ENCODE measurements around the gene TSSC4. TPM values are rescaled to one million over a fixed set of nuclear protein-coding genes. Genes with fewer than 3 reads are reported as not detected.

TSSC4 gene
- total and polyA plus RNA-seq, 2 of the 13 experiments (the other 11 are each of a cell fraction or from before 2014, with no cell fraction given): 16.2 to 58.6 TPM

GRCh38 chr11:2409611-2410468 is 9.3 kb downstream of the TSSC4 start (continued):
- TF ChIP-seq ZBTB14 (CRISPR knock-in tag; IDR thresholded peaks at IDR 0.05): no peak
- TF ChIP-seq, protein P1, sequence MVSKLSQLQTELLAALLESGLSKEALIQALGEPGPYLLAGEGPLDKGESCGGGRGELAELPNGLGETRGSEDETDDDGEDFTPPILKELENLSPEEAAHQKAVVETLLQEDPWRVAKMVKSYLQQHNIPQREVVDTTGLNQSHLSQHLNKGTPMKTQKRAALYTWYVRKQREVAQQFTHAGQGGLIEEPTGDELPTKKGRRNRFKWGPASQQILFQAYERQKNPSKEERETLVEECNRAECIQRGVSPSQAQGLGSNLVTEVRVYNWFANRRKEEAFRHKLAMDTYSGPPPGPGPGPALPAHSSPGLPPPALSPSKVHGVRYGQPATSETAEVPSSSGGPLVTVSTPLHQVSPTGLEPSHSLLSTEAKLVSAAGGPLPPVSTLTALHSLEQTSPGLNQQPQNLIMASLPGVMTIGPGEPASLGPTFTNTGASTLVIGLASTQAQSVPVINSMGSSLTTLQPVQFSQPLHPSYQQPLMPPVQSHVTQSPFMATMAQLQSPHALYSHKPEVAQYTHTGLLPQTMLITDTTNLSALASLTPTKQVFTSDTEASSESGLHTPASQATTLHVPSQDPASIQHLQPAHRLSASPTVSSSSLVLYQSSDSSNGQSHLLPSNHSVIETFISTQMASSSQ (IDR thresholded peaks at IDR 0.05; ENCODE audit: low read depth): peak; percentile 22; the same call in 1 of the 2 replicates
- TF ChIP-seq, protein P1 (CRISPR knock-in tag; IDR thresholded peaks at IDR 0.05; ENCODE audit: borderline replicate concordance): no peak
- no peak for TF ChIP-seq ZNF773 (CRISPR knock-in tag; IDR thresholded peaks at IDR 0.05; ENCODE audit: borderline replicate concordance)
- no peak for TF ChIP-seq ZBTB8A (CRISPR knock-in tag; IDR thresholded peaks at IDR 0.05; ENCODE audit: borderline replicate concordance, low read depth)
- TF ChIP-seq, protein P2, sequence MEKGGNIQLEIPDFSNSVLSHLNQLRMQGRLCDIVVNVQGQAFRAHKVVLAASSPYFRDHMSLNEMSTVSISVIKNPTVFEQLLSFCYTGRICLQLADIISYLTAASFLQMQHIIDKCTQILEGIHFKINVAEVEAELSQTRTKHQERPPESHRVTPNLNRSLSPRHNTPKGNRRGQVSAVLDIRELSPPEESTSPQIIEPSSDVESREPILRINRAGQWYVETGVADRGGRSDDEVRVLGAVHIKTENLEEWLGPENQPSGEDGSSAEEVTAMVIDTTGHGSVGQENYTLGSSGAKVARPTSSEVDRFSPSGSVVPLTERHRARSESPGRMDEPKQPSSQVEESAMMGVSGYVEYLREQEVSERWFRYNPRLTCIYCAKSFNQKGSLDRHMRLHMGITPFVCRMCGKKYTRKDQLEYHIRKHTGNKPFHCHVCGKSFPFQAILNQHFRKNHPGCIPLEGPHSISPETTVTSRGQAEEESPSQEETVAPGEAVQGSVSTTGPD (CRISPR knock-in tag; IDR thresholded peaks at IDR 0.05): peak; percentile 80; the same call in 1 of the 2 replicates
- TF ChIP-seq, protein P3, sequence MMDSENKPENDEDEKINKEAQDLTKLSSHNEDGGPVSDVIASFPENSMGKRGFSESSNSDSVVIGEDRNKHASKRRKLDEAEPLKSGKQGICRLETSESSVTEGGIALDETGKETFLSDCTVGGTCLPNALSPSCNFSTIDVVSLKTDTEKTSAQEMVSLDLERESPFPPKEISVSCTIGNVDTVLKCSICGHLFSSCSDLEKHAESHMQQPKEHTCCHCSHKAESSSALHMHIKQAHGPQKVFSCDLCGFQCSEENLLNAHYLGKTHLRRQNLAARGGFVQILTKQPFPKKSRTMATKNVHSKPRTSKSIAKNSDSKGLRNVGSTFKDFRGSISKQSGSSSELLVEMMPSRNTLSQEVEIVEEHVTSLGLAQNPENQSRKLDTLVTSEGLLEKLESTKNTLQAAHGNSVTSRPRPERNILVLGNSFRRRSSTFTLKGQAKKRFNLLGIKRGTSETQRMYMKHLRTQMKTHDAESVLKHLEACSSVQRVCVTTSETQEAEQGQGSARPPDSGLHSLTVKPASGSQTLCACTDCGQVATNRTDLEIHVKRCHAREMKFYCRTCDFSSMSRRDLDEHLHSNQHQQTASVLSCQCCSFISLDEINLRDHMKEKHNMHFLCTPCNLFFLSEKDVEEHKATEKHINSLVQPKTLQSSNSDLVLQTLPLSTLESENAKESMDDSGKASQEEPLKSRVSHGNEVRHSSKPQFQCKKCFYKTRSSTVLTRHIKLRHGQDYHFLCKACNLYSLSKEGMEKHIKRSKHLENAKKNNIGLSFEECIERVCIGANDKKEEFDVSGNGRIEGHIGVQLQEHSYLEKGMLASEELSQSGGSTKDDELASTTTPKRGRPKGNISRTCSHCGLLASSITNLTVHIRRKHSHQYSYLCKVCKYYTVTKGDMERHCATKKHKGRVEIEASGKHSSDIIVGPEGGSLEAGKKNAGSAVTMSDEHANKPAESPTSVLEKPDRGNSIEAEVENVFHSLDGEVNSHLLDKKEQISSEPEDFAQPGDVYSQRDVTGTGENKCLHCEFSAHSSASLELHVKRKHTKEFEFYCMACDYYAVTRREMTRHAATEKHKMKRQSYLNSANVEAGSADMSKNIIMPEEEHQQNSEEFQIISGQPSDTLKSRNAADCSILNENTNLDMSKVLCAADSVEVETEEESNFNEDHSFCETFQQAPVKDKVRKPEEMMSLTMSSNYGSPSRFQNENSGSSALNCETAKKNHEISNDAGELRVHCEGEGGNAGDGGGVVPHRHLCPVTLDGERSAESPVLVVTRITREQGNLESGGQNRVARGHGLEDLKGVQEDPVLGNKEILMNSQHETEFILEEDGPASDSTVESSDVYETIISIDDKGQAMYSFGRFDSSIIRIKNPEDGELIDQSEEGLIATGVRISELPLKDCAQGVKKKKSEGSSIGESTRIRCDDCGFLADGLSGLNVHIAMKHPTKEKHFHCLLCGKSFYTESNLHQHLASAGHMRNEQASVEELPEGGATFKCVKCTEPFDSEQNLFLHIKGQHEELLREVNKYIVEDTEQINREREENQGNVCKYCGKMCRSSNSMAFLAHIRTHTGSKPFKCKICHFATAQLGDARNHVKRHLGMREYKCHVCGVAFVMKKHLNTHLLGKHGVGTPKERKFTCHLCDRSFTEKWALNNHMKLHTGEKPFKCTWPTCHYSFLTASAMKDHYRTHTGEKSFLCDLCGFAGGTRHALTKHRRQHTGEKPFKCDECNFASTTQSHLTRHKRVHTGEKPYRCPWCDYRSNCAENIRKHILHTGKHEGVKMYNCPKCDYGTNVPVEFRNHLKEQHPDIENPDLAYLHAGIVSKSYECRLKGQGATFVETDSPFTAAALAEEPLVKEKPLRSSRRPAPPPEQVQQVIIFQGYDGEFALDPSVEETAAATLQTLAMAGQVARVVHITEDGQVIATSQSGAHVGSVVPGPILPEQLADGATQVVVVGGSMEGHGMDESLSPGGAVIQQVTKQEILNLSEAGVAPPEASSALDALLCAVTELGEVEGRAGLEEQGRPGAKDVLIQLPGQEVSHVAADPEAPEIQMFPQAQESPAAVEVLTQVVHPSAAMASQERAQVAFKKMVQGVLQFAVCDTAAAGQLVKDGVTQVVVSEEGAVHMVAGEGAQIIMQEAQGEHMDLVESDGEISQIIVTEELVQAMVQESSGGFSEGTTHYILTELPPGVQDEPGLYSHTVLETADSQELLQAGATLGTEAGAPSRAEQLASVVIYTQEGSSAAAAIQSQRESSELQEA (CRISPR knock-in tag; IDR thresholded peaks at IDR 0.05; ENCODE audit: not compliant biosample characterization): no peak
- TF ChIP-seq, protein P4, sequence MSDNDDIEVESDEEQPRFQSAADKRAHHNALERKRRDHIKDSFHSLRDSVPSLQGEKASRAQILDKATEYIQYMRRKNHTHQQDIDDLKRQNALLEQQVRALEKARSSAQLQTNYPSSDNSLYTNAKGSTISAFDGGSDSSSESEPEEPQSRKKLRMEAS (IDR thresholded peaks at IDR 0.05): peak; percentile 83
- TF ChIP-seq ZNF761 (CRISPR knock-in tag; conservative IDR thresholded peaks at IDR 0.05): no peak
- no peak for TF ChIP-seq ZNF432 (CRISPR knock-in tag; IDR thresholded peaks at IDR 0.05; ENCODE audit: borderline replicate concordance)

Measured in HepG2 (cell line).